Endometrium (tissue), 2 donors: ENCODE measurements around the gene ITPRIPL1.

Source experiments
- FAIRE-seq: peaks from 2 replicates; lab custom pipeline; 2012; peaks lifted over from hg19 to GRCh38; lab: Jason Lieb, UNC
- donor health status: control.
- donor health status: control.

ITPRIPL1 gene

GRCh38 chr2:96320728-96321622 lies 4.1 kb upstream of the ITPRIPL1 start:
- no peak for FAIRE-seq

- no peak for FAIRE-seq
These were observed 1.3 kb upstream of the ITPRIPL1 start for GRCh38 chr2:96323849-96324248.

- FAIRE-seq: no peak
These were observed 436 bp upstream of the ITPRIPL1 start for GRCh38 chr2:96324721-96325040.

- FAIRE-seq: no peak
These were observed 753 bp downstream of the ITPRIPL1 start for GRCh38 chr2:96325884-96326255.

- FAIRE-seq: no peak
These were observed 1.4 kb downstream of the ITPRIPL1 start for GRCh38 chr2:96326564-96326963.

- FAIRE-seq: no peak
These were observed 2.1 kb downstream of the ITPRIPL1 start for GRCh38 chr2:96326990-96327820.

- FAIRE-seq: no peak
These were observed 4.3 kb downstream of the ITPRIPL1 start for GRCh38 chr2:96329456-96329855.

- FAIRE-seq: no peak
These were observed 4.8 kb downstream of the ITPRIPL1 start for GRCh38 chr2:96329874-96330273.

GRCh38 chr2:96330407-96330806 lies 5.3 kb downstream of the ITPRIPL1 start:
- FAIRE-seq: no peak

GRCh38 chr2:96333708-96334107 lies 8.6 kb downstream of the ITPRIPL1 start:
- no peak for FAIRE-seq

DNA sequence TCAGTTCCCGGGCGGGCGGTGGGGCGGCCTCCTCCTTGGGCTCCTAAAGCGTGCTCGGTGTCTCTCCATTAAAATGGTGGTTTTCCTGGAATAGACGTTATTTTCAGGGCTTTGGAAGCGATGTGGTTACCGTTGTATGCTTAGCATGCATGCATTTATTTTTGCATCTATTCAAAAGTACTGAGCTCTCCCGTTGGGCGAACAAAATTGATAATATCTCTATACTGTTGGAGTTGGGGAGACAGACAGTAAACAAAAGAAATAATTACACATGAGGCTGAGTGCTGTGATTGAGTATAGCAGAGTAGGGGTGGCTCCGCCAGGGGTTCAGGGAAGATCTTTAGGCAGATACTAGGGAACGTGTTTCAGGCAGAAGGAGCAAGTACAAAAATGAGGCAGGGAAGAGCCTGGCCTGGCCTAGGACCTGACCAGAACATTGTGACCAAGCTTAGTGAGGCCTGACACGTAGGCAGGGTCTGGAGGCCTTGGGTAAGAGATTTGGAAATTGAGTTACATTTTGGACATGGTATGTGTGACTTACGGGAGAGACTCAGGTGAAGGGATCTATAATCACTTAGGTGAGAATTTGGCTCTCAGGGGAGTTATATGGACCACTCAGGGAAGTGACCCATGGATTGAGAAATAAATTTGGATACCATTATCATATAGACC lies 11.1 kb downstream of the ITPRIPL1 start:
- FAIRE-seq: no peak

GRCh38 chr2:96336873-96337272 lies 11.8 kb downstream of the ITPRIPL1 start:
- no peak for FAIRE-seq

- no peak for FAIRE-seq
These were observed 15.6 kb downstream of the ITPRIPL1 start for GRCh38 chr2:96340493-96341414.

- no peak for FAIRE-seq
These were observed 16.5 kb downstream of the ITPRIPL1 start for GRCh38 chr2:96341641-96342040.

DNA sequence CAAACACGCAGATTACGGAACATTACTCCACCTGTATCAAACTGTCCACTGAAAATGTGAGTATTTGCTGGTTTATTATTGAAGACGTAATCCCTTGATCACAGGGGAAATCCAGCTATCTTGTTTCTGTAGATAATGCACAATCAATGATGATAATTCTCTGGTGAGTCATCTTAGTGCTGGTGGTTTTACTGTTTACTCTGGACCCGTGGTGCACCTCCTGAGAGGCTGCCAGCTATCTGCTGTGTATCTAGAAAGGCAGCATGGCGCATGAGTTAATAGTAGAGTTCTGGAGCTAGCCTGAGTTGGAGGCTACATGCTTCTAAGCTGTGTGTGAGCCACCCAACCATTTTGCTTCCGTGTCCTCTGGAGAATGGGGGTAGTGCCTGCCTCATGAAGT lies 17.0 kb downstream of the ITPRIPL1 start:
- FAIRE-seq: no peak

DNA sequence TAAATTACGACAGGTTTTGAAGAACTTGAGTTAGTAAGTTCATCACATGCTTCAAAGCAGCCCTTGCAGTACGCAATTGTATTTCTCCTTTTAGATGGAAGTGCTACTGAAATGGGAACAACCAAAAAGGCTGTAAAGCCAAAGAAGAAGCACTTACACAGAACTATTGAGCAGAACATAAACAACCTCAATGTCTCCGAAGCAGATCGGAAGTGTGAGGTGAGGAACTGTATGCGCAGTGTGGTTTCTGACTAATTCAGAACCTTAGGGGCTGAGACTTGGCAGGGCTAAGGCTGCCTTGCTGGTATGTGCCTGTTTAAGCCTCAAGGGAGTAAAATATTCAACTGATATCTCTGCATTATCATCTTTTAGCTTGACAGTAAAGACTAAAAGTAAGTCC lies 18.9 kb downstream of the ITPRIPL1 start:
- no peak for FAIRE-seq

GRCh38 chr2:96345438-96345837 lies 20.3 kb downstream of the ITPRIPL1 start:
- FAIRE-seq: no peak

GRCh38 chr2:96345868-96346462 lies 20.8 kb downstream of the ITPRIPL1 start:
- FAIRE-seq: no peak

GRCh38 chr2:96347395-96347794 lies 22.3 kb downstream of the ITPRIPL1 start:
- no peak for FAIRE-seq

- no peak for FAIRE-seq
These were observed 28.0 kb downstream of the ITPRIPL1 start for GRCh38 chr2:96353032-96353561.

- no peak for FAIRE-seq
These were observed 28.5 kb downstream of the ITPRIPL1 start for GRCh38 chr2:96353606-96354101.
